T follicular helper cell (primary cell): Measurements from ENCODE around the gene RNF181.
"Not testable (repeated sequence)": the region's sequence is repeated elsewhere in the genome, so short reads cannot be mapped to it uniquely, and the experiment has no call there.

Experiments
- DNase-seq: peaks from one replicate; pipeline ENCODE4 v3.0.0-alpha.2; 2020; ENCODE audit warnings: low read depth
- total RNA-seq, 2 experiments: gene quantifications; one replicate each; lab custom pipeline; 2026; lab: John Stamatoyannopoulos, UW

Gene RNF181
- total RNA-seq: 39.3 to 55.7 reads per million in 2 experiments

GRCh38 chr2:85595301-85596025 lies at the start of gene RNF181:
RNF181 (plus strand) TSS chr2:85595745; CDS start chr2:85595764, 19 bp downstream.
- DNase-seq: peak; percentile 87

- no peak for DNase-seq
Observed at GRCh38 chr2:85545780-85546240, 49.7 kb upstream of the RNF181 start.

GRCh38 chr2:85547089-85547858 lies 48.3 kb upstream of the RNF181 start:
- no peak for DNase-seq

- DNase-seq: no peak
Observed at GRCh38 chr2:85547859-85548607, 47.5 kb upstream of the RNF181 start.

GRCh38 chr2:85548608-85548900 lies 47.0 kb upstream of the RNF181 start:
- no peak for DNase-seq

- DNase-seq: no peak
Observed at GRCh38 chr2:85549095-85549494, 46.5 kb upstream of the RNF181 start.

GRCh38 chr2:85549826-85550225 lies 45.7 kb upstream of the RNF181 start:
- no peak for DNase-seq

- no peak for DNase-seq
Observed at GRCh38 chr2:85550486-85550885, 45.1 kb upstream of the RNF181 start.

GRCh38 chr2:85551698-85552678 lies 43.6 kb upstream of the RNF181 start:
- DNase-seq: peak; percentile 85

GRCh38 chr2:85553184-85553583 lies 42.4 kb upstream of the RNF181 start:
- no peak for DNase-seq

- no peak for DNase-seq
Observed at GRCh38 chr2:85554980-85555612, 40.4 kb upstream of the RNF181 start.

- no peak for DNase-seq
Observed at GRCh38 chr2:85557130-85557529, 38.4 kb upstream of the RNF181 start.

- DNase-seq: no peak
Observed at GRCh38 chr2:85558160-85558559, 37.4 kb upstream of the RNF181 start.

- not testable (repeated sequence) for DNase-seq
Observed at GRCh38 chr2:85560403-85560726, 35.2 kb upstream of the RNF181 start.

GRCh38 chr2:85560812-85561279 lies 34.7 kb upstream of the RNF181 start:
- no peak for DNase-seq

GRCh38 chr2:85561280-85562212 lies 34.0 kb upstream of the RNF181 start, which contains the start of gene GGCX:
GGCX (minus strand) TSS chr2:85561493; CDS start chr2:85561428, 65 bp downstream.
- DNase-seq: peak; percentile 92

GRCh38 chr2:85564144-85564563 lies 31.4 kb upstream of the RNF181 start:
- DNase-seq: no peak

- DNase-seq: no peak
Observed at GRCh38 chr2:85566265-85566664, 29.3 kb upstream of the RNF181 start.

- no peak for DNase-seq
Observed at GRCh38 chr2:85575739-85576138, 19.8 kb upstream of the RNF181 start.

GRCh38 chr2:85577063-85577385 lies 18.5 kb upstream of the RNF181 start:
- DNase-seq: no peak
